GM19240 (cell line): Measurements from ENCODE around the gene TAX1BP3.
"Not testable (repeated sequence)": the region's sequence is repeated elsewhere in the genome, so short reads cannot be mapped to it uniquely, and the experiment has no call there.

Source experiments
- DNase-seq: peaks from one replicate; pipeline ENCODE4 v3.0.0; 2011; ENCODE audit warnings: low spot score; ENCODE audit not compliant: insufficient read length

The TAX1BP3 gene, protein sequence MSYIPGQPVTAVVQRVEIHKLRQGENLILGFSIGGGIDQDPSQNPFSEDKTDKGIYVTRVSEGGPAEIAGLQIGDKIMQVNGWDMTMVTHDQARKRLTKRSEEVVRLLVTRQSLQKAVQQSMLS

DNA sequence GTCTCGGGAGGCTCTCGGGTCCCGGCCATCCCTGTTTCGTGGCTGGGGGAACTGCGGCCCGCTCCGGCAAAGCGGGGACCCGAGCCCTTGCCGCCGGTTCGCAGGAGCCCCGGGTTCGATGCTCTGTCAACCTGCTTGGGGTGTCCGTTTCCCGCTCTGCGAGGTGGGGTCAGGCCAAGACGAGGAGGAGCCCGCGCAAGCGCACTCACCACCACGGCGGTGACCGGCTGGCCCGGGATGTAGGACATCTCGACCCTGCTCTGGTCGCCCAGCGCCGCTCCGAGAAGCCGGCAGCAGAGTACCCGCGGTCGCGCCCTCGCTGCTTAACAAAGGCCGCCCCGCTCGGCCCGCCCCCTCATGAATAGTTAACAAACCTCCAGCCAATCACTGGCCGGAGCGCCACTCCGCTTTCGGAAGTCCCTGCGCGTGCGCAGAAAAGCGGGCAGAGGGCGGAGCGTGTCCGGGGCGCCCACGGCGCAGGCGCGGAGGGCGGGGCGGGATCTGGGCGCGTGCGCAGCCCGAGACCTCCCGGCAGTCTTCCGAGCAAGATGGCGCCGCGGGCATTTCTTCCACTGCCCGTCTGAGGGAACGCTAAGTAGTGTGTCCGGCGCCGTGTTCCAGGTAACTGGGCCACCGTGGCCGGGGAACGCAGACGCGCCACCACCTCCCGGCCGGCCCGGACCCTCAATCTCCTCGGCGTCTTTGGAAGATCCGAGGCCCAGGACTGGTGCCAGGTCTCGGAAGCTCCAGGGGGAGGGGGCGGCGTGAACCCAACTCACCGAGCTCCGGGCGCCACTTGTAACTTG is at the start of gene TAX1BP3, which contains the start of gene EMC6:
TSS of gene TAX1BP3 (minus strand) at position 300 of the 806 bp plus-strand sequence. CDS start at position 248, 52 bp downstream.
TSS of gene EMC6 (plus strand) at position 534 of the 806 bp plus-strand sequence. CDS start 335 bp downstream, outside the sequence.
- DNase-seq = peak; percentile 99

DNA sequence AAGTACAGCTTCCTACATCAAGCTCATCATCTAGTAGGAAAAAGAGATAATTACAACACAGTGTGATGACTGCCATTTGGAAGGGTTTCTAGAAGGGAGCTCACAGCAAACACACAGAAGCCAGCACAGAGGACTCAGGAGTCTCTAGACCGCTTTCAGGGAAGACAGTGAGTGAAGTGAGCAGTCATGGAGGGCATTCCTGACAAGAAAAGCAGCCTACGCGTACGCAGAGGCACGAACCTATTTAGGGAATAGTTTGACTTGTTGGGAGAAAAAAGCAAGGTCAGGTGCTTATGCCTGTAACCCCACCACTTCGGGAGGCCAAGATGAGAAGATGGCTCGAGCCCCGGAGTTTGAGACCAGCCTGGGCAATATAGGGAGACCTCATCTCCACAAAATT is 46.9 kb upstream of the TAX1BP3 start:
- DNase-seq = no peak

DNA sequence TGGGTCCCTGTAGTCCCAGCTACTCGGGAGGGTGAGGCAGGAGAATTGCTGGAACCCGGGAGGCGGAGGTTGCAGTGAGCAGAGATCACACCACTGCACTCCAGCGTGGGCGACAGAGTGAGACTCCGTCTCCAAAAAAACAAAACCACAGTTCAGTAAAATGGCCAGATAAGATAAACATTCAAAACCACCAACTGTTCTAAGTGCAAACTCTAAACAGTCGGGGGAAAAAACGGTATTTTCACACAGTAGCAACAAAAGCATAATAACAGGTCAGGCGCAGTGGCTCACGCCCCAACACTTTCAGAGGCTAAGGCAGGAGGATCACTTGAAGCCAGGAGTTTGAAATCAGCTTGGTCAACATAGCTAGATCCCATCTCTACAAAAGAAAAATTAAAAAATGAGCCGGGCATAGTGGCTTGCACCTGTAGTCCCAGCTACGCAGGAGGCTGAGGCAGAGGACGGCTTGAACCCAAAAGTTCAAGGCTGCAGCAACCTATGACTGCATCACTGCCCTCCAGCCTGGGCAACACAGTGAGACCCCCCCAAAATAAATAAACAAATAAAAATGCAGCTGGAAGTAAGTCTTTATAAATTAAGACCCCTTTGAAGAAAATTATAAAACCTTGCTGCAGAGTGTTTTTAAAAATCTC is 44.6 kb upstream of the TAX1BP3 start:
- no peak for DNase-seq

DNA sequence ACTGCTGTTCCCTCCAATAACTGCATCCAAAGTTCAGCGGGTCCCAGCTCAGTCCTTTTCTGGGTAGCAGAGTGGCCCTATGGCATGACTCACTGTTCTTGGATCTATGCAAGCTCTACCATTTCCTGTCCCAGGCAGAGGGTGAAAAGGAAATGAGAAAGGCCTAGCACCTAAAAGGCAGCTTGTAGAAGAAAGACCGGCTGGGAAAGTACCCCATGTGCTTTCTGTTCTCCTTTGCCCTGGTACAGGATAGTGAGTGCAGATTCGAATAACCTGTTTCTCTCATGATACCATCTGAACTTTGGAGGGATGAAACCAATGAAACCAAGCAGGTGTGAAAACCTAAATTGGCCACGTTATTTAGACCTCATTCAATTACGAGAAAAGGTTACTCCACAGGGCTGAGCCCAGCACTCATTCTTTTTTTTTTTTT is 42.6 kb upstream of the TAX1BP3 start:
- peak; percentile 83 for DNase-seq

DNA sequence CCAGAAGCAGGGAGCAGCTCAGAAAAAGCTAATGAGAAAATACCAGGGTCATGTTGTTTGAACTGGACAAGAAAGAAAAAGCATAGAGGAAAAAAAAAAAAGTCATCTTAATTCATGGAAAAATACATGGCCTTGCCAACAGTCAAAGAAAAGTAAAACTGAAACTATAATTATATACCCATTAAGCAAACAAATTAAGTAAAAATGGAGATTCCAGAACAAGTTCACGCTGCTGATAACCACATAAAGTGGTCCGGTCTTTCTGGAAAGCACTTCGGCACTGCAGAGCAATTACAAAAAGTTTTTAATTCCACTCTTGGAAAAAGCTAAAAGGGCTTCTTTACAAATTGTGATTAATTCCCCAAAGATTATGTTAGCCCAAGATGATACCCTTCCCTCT is 40.0 kb upstream of the TAX1BP3 start:
- no peak for DNase-seq

DNA sequence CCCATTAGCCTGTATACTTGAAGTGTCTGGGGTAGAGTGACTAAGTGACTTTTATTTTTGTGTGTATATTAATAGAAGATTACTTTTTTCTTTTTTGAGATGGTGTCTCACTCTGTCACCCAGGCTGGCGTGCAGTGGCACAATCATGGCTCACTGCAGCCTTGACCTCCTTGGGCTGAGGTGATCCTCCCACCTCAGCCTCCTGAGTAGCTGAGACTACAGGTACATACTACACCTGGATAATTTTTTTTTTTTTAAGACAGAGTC is 37.3 kb upstream of the TAX1BP3 start:
- not testable (repeated sequence) for DNase-seq

DNA sequence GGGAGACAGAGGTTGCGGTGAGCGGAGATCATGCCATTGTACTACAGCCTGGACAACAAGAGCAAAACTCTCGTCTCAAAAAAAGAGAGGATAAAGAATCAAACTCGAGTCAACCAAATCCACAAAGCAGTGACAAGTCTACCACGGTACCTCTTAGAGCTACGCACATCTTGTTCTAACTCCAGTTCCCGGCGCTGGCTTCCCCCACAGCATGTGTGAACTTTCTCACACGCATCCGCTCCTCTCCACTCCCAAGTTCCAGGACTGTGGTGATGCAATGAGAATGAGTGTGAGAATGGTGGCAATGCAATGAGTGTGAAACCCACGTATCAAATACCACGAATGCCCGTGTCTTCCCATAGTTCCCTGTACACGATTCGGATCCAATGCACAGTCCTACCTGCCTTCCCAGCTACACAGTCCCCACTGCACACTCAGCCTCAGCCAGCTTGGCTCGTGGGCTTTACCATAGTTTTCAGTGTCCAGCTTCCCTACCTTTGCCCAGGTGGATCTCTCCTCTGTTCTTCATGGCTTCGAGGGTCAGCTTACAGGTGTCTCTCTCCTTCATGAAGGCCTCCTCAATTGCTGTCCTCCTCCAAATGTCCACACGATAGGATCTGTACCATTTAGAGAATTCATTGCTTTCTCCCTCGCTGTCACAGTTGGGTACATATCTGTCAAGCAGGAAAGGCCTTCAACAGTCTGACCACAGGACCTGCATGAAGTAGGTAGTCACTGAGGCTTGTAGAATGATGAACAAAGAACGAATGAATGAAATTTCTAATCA is 36.7 kb upstream of the TAX1BP3 start:
- no peak for DNase-seq

DNA sequence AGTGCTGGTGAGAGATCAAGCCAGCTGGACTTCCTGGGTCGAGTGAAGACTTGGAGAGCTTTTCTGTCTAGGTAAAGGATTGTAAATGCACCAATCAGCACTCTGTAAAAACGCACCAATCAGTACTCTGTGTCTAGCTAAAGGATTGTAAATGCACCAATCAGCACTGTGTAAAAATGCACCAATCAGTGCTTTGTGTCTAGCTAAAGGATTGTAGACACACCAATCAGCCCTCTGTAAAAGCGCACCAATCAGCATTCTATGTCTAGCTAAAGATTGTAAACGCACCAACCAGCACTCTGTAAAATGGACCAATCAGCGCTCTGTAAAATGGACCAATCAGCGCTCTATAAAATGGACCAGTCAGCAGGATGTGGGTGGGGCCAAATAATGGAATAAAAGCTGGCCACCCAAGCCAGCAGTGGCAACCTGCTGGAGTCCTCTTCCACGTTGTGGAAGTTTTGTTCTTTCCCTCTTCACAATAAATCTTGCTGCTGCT is 33.7 kb upstream of the TAX1BP3 start:
- not testable (repeated sequence) for DNase-seq

DNA sequence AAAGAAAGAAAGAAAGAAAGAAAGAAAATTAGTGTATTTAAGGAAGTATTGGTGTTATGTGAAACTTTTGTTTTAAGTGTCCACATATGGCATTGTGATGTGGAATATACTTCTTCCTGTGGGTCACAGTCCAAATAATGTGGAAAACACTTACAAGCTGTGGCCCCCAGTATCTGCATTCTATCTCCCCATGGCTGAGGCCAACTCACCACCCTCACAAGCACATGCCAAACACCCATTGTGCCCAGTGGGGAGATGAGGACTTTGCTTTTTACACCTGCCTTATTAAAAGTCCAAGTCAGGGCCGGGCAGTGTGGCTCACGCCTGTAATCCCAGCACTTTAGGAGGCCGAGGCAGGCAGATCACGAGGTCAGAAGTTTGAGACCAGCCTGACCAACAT is 31.6 kb upstream of the TAX1BP3 start:
- no peak for DNase-seq

DNA sequence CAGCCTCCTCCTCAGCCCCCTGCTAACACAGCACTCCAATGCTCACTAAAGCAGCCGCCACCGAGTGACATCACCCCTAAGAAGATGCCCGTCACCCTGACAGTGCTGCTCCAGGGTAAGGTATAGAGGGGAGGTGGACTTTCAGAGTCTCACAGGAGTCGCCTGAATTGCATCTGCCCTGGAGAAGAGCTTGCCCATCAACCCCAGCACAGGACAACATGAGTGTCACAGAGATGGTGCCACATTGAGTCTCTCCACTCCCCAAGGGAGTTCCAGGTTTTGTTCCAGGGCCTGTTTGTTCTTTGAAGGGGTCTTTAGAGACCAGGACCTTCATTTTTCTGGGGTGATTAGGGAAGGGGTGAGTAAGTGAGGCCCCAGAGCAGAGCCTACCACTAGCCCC is 29.8 kb upstream of the TAX1BP3 start:
- no peak for DNase-seq

DNA sequence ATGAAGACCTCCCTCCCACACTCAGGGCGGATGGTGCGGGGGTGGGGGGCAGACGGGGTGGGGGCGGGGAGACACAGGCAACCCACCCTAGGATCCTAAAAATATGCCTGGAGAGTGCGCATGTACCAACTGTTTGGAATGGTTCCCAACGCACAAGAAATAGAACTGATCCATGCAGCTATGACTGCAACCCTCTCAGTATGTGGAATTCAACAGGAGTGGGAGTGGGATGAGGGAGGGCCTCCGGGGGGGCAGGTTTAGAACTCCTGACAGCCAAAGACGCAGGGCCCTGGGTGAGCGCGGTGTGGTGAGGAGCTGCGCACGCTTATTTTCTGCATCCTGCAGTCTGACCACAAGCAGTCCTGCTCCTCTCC is 28.7 kb upstream of the TAX1BP3 start:
- no peak for DNase-seq

DNA sequence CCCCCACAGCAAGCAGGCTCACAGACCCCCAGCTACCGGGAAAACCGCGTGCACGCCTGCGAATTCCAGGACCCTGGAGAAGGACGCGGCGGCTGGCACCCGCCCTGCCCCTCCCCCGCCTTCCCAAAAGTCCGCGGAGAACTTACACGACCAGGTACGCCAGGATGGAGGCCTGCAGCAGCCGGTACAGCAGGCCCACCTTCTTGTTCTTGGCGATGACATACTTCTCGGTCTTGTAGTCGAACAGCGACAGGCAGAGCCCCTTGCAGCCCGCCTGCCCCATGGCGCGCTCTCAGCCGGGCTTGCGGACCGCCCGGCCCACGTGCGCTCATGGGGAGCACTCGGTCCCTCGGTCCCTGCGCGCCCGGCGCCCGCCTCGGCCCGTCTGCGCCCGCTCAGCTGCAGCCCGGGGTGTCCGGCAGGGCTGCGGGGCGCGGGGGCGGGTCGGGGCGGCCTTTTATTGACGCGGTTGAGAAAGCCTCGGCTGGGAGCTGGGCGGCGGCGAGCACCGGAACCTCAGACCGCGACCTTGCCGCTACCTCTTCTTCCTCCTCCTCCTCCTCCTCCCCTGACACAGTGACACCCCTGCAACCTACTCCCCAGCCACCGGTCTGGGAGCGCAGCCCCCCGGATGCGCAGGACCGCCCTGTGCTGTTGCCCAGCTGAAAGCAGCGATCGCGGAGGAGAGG is 27.5 kb upstream of the TAX1BP3 start, which contains the start of gene P2RX5:
TSS of gene P2RX5 (minus strand) at position 433 of the 689 bp plus-strand sequence. CDS start at position 283, 150 bp downstream.
- no peak for DNase-seq

DNA sequence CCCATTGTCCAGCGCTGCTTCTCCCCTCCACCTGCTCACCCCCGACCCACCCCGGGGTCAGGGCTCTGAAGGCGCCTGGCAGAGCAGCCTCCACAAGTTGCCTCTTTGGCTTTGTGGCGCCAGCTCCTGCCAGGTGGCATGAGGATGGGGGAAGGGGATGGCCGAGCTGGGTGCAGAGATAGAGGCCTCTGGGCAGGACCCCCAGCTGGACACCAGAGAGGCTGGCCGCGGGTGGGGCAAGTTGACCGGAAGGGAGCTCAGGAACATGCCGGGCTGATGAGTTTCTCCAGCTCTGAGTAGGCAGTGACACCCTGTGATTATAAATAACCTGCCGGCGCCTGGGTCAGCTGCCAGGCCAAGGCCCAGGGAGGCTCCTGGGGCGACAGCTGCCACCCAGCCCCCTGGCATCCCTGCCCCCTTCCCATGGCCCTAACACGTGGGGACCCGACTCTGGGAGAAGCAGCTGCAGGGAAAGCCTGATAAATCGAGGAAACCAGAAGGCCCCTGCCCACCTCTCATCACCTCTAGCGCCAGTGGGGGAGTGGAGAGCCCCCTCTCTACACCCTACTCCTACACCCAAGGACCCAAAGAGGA is 26.8 kb upstream of the TAX1BP3 start:
- no peak for DNase-seq

DNA sequence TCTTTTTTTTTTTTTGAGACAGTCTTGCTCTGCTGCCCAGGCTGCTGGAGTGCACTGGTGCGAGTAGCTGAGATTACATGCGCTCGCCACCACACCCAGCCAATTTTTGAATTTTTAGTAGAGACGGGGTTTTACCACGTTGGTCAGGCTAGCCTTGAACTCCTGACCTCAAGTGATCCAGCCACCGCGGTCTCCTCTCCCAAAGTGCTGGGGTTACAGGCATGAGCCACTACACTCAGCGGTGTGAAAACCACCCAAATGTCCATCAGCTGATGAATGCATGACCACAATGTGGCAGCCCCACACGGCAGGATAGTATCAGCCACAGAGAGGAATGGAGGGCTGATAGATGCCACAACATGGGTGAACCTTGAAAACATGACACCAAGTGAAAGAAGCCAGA is 25.5 kb upstream of the TAX1BP3 start:
- DNase-seq = no peak

DNA sequence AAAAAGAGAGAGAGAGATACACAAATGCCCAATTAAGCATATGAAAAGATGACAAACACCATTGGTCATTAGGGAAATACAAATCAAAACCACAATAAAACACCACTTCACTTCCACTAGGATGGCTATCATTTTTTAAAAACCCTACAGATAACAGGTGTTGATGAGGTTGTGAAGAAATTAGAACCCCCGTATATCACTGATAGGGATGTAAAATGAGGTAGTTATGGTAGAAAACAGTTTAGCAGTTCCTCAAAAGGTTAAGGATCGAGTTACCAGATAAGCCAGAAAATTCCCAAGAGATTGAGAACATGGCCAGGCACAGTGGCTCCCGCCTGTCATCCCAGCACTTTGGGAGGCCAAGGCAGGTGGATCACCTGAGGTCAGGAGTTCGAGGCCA is 24.8 kb upstream of the TAX1BP3 start:
- DNase-seq = no peak

DNA sequence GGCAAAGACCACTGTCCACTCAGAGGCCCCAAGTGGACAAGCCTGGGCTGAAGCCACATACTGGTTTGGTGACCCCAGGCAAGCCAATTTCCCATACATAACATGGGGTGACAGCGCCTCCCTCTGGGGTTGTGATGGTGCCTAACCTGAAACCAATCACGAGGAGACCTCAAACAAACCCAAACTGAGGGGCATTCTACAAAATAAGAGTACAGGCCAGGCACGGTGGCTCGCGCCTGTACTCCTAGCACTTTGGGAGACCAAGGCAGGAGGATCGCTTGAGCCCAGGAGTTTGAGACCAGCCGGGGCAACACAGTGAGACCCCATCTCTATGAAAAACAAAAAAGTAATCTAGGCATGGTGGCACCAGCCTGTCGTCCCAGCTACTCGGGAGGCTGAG is 24.0 kb upstream of the TAX1BP3 start:
- no peak for DNase-seq

DNA sequence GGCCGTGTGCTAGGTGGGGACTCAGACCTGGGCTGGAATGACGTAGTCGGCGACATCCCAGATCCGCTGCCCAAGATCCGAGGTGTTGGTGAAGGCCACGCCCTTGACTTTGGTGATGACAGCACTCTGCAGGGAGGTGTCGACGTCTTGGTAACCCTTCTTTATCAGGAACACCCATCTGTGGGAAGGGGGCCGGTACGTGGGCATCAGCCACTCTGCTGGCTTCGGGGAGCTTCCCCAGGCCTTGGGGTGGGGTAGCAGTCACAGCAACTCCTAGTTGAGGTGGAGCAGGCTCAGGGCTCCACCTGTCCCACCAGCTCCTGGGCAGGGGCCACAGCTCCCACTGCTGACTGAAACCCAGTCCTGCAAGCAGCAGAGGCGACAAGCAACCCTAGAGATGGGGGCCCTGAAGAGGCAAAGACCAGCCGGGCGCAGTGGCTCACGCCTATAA is 23.3 kb upstream of the TAX1BP3 start:
- DNase-seq = no peak

DNA sequence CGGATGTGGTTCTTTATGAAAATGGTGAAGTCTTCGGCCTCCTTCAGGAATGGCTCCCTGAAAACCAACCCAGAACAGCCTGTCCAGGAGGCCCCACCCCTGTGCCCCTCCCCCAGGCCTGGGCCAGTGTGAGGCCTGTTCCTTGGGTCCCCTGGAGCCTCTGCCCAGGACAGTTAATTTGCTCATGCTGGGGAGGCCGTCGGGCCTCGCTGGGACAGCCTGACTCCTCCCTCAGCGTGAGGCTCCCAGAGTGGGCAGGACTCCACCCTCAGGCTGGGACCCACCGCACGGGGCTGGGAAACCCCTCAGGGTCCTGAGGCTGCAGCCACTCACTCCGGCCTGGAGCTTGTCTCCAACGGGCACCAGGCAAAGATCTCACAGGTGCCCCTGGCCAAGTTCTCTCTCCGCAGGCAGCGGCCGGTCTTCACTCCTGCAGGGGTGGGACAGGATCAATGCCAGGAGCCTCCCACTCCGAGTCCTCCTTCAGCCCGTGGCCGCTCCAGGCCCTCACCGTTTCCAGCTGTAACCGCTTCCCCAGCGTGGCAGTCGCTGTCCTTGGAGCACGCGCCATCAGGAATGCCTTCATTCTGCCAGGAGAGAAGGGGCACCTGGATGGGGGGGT is 21.8 kb upstream of the TAX1BP3 start:
- DNase-seq = no peak

DNA sequence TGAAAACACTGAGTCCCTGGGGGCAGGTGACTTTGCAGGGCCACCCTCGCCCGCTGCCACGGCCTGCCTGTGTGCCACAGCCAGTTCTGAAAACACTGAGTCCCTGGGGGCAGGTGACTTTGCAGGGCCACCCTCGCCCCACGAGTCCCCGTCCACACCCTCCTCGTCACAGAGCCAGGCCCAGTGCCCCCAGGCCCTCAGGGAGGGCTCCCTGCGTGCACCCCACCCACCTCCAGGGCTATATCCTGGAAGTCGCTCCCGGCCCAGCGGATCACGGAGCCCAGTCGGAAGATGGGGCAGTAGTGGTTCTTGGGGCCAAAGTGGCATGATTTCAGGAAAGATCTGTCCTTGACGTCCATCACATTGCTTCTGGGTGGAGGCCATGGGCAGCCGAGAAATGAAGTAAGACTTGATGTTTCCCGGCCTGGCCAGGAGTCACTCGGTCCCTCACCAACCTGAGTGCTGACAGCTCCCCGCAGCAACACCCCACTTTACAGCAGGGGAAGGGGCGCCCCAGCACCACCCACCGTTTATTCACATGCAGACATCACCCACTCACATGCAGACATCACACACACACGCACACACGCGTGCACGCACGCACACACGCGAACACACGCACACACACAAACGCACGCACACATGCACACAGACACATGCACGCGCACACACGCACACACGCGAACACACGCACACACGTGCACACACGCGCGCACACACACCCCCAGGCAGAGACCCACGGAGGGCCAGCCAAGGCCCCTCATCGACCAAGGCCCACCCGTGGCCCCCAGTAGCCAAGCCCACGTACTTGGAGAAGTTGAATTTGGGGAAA is 21.1 kb upstream of the TAX1BP3 start:
- no peak for DNase-seq
